COLO668 (cell line): ENCODE measurements around the gene CXCL10.
"Not testable (repeated sequence)": the region's sequence is repeated elsewhere in the genome, so short reads cannot be mapped to it uniquely, and the experiment has no call there.

Source experiments
- DNase-seq: peaks from one replicate; lab custom pipeline; 2025; ENCODE audit not compliant: unreplicated experiment; lab: John Stamatoyannopoulos, UW

Gene CXCL10

GRCh38 chr4:76028350-76028765 is 5.1 kb upstream of the CXCL10 start:
- peak; percentile 9 for DNase-seq

GRCh38 chr4:76024065-76024464 is 768 bp upstream of the CXCL10 start:
- DNase-seq: no peak

GRCh38 chr4:76022677-76023076 is 620 bp downstream of the CXCL10 start:
- DNase-seq: no peak

- DNase-seq: no peak
Measured at GRCh38 chr4:76022031-76022430, 1.3 kb downstream of the CXCL10 start.

GRCh38 chr4:76017056-76017686 is 6.1 kb downstream of the CXCL10 start:
- DNase-seq: no peak

GRCh38 chr4:76016393-76016792 is 6.9 kb downstream of the CXCL10 start:
- DNase-seq: peak; percentile 69

- no peak for DNase-seq
Measured at GRCh38 chr4:76013540-76013939, 9.8 kb downstream of the CXCL10 start.

GRCh38 chr4:76012388-76012801 is 10.9 kb downstream of the CXCL10 start:
- DNase-seq: no peak

- DNase-seq: no peak
Measured at GRCh38 chr4:76011700-76012387, 11.5 kb downstream of the CXCL10 start.

- no peak for DNase-seq
Measured at GRCh38 chr4:76011018-76011670, 12.2 kb downstream of the CXCL10 start.

GRCh38 chr4:76010576-76010975 is 12.7 kb downstream of the CXCL10 start:
- DNase-seq: no peak

GRCh38 chr4:76009311-76009710 is 14.0 kb downstream of the CXCL10 start:
- DNase-seq: no peak

- no peak for DNase-seq
Measured at GRCh38 chr4:76007089-76007862, 16.0 kb downstream of the CXCL10 start, which contains the start of gene CXCL9. Gene CXCL9 (minus strand): TSS chr4:76007509. CDS start chr4:76007449, 60 bp downstream.

- DNase-seq: no peak
Measured at GRCh38 chr4:76003620-76004019, 19.7 kb downstream of the CXCL10 start.

- DNase-seq: no peak
Measured at GRCh38 chr4:76003035-76003434, 20.3 kb downstream of the CXCL10 start.

GRCh38 chr4:76002176-76002575 is 21.1 kb downstream of the CXCL10 start:
- DNase-seq: no peak

- no peak for DNase-seq
Measured at GRCh38 chr4:76001700-76002099, 21.6 kb downstream of the CXCL10 start.

- no peak for DNase-seq
Measured at GRCh38 chr4:76000279-76000678, 23.0 kb downstream of the CXCL10 start.

GRCh38 chr4:75998525-75999147 is 24.7 kb downstream of the CXCL10 start:
- DNase-seq: not testable (repeated sequence)

GRCh38 chr4:75997946-75998345 is 25.4 kb downstream of the CXCL10 start:
- no peak for DNase-seq

- DNase-seq: no peak
Measured at GRCh38 chr4:75997081-75997480, 26.2 kb downstream of the CXCL10 start.
